NCI-H1694 treated with DMSO at 0.1 percent for 48 hours (cell line): ENCODE data around the gene AVP.
"Not testable (repeated sequence)": the region's sequence is repeated elsewhere in the genome, so short reads cannot be mapped to it uniquely, and the experiment has no call there.

Source experiments
- DNase-seq: peaks from one replicate; lab custom pipeline; 2025; lab: John Stamatoyannopoulos, UW

The AVP gene

GRCh38 chr20:3082955-3083952 is 1.3 kb downstream of the AVP start:
- DNase-seq: no peak

DNA sequence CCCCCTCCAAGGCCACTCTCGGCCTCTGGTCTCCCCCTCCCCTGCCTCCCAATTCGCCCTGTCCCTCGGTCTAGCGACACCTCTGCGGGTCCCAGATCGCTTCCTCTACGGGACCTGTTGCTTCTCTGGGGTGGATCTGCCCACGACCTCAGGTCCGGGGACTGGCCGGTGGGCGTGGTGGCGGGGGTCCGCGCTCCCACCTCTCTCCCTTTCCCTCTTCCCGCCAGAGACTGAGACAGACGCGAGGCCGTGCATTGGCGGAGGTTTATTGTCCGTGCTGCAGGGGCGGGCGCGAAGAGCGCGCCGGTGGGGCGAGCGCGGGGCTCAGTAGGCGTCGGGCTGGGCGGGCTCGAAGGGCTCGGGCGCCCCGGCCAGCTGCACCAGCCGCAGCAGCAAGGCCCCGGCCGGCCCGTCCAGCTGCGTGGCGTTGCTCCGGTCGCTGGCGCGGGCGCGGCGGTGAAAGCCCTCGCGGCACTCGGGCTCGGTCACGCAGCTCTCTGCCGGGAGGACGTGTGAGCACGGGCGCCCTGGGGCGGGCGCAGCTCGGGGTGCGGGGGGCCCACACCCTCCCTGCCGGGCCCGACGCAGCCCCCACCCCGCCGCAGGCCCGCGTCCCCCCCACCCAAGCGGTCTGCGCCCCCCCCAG is 2.1 kb downstream of the AVP start:
- DNase-seq: no peak

GRCh38 chr20:3081641-3082040 is 2.9 kb downstream of the AVP start:
- no peak for DNase-seq

GRCh38 chr20:3080939-3081388 is 3.6 kb downstream of the AVP start:
- DNase-seq: no peak

GRCh38 chr20:3077618-3078134 is 6.8 kb downstream of the AVP start:
- DNase-seq: no peak

GRCh38 chr20:3075315-3075714 is 9.2 kb downstream of the AVP start:
- DNase-seq: not testable (repeated sequence)

DNA sequence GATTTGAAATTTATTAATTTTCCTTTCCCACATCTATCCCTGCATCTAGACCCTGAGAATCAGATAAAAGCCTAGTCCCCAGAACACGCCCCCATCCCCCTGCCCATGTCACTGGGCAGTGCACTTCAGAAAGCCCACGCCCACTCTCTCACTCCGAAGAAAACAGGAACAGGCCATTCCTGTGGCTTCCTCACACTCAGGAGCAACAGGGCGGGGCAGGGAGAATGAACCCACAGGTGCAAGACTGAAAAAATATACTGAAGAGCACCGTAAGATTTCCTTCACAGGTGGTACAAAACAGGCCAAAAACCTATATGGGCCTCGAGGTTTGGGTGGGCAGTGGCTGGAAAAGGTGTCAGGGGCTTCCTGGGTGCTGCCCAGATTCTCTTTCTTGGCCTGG is 9.7 kb downstream of the AVP start:
- no peak for DNase-seq

GRCh38 chr20:3073251-3073643 is 11.3 kb downstream of the AVP start:
- DNase-seq: not testable (repeated sequence)

DNA sequence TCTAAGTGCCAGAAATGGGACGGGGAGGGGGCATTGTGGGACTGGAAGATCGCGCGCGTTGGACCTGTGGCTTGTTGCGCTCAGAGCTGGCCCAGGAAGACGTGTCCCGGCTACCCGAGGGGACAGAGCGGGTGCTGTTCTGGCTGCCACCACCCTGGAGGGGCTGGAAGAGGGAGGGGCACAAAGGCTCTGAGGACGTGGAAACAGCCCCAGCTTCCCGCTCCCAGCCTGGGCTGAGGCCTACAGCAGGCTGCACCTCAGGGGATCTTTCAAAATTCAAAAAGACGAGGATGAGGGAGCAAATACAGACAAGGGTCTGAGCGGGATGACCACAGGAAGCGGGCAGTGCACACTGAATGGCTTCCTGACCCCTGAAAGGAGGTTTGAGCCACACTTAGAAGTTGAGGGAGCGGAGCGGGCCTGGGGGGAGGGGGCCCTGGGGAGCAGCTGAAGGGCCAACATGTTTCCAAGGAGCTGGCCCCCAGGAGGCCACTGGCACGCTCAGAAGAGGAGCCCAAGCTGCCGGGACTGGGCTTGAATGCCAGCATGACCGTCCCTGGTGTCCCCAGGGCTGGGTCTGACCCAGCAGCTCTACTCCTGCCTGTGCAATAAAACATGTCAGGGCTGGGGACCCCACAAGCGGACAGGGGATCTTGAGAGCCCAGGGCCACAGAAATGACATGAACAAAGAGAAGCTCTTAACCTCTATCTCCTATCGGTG is 11.8 kb downstream of the AVP start:
- DNase-seq: no peak

DNA sequence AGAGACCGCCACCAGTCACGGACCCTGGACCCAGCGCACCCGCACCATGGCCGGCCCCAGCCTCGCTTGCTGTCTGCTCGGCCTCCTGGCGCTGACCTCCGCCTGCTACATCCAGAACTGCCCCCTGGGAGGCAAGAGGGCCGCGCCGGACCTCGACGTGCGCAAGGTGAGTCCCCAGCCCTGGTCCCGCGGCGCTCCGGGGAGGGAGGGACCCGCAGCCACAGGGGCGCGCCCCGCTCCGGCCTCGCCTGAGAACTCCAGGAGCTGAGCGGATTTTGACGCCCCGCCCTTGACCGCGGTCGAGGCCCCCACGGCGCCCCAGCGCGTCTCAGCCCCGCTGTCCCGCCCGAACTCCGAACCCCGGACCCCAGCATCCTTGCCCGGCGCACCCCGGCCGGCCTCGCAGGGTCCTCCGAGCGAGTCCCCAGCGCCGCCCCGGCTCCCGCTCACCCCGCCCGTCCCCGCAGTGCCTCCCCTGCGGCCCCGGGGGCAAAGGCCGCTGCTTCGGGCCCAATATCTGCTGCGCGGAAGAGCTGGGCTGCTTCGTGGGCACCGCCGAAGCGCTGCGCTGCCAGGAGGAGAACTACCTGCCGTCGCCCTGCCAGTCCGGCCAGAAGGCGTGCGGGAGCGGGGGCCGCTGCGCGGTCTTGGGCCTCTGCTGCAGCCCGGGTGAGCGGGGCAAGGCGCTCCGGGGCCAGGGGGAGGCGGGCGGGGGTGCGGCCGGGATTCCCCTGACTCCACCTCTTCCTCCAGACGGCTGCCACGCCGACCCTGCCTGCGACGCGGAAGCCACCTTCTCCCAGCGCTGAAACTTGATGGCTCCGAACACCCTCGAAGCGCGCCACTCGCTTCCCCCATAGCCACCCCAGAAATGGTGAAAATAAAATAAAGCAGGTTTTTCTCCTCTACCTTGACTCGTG is 12.7 kb downstream of the AVP start, which contains the start of gene OXT:
Gene OXT, plus strand, starts transcription at position 11 of the 920 bp plus-strand sequence. Its CDS starts 36 bp downstream, at position 47.
- no peak for DNase-seq

DNA sequence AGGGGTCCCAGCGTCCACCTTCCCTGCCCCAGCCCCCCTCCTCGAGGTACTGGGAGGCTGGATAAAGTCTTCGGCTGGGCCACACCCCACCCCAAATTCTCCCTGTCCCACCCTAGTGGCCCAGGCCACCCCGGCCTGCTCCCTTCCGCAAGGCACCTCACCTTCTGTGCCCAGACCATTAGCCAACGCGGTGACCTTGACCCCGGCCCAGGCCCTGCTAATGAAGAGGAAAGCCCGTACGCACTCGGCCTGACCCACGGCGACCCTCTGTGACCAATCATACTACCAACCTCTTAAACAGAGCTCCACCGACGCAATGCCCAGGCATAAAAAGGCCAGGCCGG is 13.3 kb downstream of the AVP start:
- DNase-seq: no peak

GRCh38 chr20:3070725-3071124 is 13.8 kb downstream of the AVP start:
- no peak for DNase-seq

- no peak for DNase-seq
These were observed 15.3 kb downstream of the AVP start for GRCh38 chr20:3068986-3069900.

- DNase-seq: no peak
These were observed 16.4 kb downstream of the AVP start for GRCh38 chr20:3068075-3068474.

DNA sequence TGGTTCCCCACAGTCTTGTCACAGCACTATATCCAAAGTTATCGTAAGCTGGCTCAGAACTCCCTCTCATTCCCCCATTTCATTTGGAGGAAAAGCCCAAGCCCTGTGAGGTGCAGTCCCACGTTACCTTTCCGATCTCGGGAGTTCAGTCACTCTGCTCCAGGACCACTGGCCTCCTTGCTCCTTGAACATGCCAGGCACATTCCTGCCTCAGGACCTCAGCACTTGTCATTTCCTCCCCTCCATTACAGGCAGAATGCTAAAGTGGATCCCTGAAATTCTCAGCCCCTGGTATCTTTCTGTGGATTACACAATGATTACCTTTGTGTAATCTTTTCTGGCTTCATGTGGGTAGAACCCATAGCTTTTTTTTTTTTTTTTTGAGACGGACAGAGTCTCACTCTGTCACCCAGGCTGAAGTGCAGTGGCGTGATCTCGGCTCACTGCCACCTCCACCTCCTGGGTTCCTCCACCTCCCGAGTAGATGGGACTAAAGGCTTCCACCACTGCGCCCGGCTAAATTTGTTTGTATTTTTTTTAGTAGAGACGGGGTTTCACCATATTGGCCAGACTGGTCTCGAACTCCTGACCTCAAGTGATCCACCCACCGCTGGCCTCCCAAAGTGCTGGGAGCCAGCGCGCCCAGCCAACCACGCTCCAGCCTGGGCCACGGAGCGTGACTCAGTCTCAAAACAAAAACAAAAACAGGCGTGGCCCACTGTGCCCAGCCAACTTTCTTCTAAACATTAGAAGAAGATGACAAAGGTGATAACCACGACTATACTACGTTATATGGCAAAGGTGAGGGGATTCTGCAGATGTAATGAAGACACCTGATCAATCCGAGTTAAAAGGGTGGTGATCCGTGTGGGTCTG is 17.1 kb downstream of the AVP start:
- DNase-seq: no peak

DNA sequence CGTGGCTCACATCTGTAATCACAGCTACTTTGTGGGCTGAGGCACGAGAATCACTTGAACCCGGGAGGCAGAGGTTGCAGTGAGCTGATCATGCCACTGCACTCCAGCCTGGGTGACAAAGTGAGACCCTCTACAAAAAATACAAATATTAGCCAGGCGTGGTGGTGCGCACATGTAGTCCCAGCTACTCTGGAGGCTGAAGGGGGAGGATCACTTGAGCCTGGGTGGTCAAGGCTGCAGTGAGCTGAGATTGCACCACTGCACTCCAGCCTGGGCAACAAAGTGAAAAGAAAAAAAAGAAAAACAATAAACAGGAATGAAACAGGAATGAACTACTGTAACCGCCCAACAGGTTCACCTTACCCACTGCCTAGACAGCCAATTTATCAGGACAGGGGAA is 20.4 kb downstream of the AVP start:
- not testable (repeated sequence) for DNase-seq

- DNase-seq: no peak
These were observed 25.0 kb downstream of the AVP start for GRCh38 chr20:3059489-3059888.

DNA sequence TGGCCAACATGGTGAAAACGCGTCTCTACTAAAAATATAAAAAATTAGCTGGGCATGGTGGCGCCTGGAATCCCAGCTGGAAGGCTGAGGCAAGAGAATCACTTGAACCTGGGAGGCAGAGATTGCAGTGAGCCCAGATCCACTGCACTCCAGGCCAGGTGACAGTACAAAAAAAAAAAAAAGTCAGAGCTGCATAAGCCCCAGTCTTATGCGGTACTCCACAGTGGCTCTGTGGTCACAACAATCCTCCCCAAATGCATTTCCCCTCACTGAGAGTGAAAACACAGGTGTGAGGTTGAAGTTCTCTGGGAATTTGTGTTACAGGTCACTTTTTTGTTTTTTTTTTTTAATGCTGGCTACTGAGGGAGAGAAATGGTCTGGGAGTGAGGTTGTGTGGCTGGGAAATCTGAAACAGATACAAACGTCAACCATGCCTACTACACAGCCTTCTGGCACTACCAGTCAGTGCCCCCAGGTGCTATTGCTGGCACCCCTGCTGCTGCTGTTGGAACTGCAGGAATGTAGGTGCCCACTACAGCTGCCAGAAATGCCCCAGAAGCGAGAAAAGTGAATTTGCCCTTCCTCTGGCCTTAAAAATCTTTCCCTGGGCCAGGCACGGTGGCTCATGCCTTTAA is 33.0 kb downstream of the AVP start:
- DNase-seq: no peak
